GM18519 (cell line): ENCODE results near the gene TPBGL.

Experiments
- ATAC-seq: cut with Tn5 transposase; IDR thresholded peaks from one replicate; pipeline ENCODE4 v1.9.1; 2021; ENCODE audit warnings: mild to moderate bottlenecking, moderate library complexity; ENCODE audit not compliant: unreplicated experiment, low FRiP score

TPBGL gene, protein sequence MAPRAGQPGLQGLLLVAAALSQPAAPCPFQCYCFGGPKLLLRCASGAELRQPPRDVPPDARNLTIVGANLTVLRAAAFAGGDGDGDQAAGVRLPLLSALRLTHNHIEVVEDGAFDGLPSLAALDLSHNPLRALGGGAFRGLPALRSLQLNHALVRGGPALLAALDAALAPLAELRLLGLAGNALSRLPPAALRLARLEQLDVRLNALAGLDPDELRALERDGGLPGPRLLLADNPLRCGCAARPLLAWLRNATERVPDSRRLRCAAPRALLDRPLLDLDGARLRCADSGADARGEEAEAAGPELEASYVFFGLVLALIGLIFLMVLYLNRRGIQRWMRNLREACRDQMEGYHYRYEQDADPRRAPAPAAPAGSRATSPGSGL

DNA sequence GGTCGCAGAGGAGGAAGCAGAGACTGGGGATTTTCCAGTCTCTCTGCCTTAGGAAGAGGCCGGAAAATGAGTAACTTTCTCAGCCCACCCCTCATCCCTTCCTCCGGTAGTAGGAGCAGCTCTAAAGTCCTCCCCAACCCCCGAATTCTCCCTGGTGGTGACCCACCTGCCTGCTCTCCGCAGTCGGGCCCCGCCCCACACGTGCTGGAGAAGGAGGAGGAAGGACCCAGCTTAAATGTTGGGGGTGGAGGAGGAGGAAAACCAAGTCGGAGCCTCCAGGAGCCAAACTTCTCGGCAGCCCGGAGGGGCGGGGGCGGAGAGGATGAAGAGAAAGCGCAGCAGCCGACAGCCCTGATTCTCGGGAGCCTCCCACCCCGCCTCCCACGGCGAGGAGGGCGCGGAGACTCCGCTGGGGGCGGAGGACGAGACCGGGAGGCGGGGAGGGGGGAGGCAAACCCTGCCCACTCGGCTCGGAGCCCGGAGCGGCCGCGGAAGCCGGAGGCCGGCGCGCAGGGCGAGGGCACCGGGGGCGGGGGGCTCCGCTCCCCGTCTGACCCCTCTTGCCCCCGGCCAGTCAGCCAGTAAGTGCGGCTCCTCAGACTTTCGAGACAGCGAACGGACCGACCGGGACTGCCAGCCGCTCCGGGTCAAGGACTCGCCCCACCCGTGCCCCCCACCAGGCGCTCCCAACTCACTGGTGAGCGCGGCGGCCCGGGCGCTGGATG is at the start of gene TPBGL:
TPBGL (plus strand) TSS at position 464 of the 725 bp plus-strand sequence. CDS start 276 bp downstream, outside the sequence.
- ATAC-seq = no peak

DNA sequence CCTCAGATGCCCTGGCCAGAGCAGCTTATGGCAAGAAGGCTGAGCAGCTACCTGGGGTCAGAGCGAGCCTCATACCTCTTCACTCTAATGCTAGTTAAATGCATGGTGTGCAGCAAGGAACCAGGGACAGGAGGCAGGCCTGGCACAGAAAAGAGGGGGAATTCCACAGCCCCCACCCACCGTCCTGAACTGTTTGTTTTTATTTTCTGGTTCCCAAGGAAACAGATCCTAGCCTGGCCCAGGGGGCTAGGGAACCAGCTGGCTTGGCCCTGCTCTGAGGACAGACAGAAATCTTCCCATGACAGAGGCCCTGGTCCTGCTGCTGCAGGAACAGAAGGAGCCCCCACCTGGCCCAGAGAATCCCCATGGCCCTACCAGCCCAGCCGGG is 49.2 kb upstream of the TPBGL start:
- ATAC-seq = no peak

DNA sequence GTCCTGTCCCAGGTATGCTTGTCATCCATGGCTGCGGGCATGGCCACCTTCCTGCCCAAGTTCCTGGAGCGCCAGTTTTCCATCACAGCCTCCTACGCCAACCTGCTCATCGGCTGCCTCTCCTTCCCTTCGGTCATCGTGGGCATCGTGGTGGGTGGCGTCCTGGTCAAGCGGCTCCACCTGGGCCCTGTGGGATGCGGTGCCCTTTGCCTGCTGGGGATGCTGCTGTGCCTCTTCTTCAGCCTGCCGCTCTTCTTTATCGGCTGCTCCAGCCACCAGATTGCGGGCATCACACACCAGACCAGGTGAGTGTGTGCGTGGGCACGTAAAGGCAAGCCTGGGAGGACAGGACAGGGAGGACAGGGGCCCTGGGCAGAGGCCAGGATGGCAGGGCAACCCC is 47.3 kb upstream of the TPBGL start:
- no peak for ATAC-seq

DNA sequence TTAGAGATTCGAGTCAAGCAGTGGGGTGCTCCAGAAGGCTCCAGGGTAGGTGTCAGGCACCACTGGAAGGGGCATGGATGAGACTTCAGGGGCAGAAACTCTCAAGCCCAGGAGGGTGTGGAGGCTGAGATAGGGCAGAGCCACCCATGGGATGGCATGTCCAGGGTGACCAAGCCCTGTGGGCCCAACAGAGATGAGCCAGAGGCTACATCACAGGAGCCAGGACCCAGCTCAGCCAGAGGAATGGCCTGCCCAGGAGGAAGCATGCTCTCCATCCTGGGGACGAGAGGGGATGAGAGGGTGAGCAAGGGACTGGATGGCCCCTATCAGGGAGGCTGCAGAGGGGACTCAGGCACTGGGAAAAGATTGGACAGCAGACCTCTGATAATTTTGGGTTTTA is 46.9 kb upstream of the TPBGL start:
- ATAC-seq = no peak

DNA sequence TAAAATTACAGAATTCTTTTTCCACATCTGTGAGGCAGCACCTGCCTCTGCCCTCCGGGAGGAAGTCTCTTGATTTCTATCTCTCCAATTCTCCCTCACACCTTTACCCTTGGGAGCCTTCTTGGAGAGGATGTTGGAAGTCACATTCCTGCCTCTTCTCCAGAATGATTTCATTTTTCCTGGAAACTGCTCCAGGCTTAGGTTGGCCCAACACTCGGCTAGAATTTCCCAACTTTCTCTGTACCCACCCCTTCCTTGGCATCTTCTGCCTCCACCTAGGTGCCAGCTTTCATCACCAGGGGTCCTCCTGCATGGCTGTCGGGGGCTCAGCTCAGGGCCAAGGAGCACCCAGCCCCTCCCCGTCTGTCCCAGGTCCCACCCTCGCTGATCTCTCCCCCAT is 46.4 kb upstream of the TPBGL start:
- no peak for ATAC-seq

DNA sequence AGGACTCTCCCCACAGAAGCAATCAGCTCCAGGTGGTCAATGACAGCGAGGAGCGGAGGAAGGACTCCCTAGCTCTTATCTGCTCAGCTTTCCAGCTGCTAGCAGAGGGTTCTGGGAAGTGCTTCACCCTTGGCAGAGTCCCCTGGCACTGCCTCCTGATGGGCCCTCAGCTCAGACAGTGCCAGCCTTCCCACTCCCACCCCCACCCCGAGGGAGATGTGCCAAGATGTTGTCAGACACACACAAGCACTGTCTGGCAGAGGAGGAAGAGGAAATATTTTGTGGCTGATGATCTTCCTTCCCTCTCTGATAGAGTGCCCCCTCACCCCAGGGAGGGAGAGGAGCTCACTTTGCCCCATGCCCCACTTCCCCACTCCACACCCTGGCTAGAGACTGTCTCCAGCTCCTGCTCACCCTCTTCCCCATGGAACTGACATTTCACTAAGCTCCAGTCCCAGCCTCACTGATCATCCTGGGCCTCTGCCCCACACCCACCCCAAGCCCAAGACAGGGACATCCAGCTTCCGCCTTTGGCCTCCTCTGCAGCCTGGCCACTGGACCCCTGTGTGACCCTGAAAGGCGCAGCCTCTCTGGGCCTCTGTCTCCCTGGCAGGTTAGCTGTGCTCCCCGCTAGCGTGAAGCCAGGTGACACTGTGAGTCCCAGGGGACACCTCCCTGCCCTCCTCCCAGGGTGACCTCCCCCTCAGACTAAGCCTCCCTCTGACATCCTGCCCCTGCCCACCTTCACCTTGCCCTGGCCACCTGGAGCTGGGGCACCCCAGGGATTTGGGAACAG is 45.2 kb upstream of the TPBGL start:
- ATAC-seq = no peak

DNA sequence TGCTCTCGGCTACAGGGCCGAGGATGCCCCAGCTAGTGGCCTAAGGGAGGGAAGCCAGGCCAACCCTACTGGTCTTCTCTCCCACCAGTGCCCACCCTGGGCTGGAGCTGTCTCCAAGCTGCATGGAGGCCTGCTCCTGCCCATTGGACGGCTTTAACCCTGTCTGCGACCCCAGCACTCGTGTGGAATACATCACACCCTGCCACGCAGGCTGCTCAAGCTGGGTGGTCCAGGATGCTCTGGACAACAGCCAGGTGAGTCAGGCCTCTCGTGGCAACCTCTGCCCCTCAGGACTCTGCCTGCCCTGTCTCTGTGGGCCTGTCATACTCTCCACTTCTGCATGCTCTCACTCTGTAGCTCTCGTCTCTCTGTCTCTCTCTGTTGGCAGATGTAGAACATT is 44.1 kb upstream of the TPBGL start:
- no peak for ATAC-seq

DNA sequence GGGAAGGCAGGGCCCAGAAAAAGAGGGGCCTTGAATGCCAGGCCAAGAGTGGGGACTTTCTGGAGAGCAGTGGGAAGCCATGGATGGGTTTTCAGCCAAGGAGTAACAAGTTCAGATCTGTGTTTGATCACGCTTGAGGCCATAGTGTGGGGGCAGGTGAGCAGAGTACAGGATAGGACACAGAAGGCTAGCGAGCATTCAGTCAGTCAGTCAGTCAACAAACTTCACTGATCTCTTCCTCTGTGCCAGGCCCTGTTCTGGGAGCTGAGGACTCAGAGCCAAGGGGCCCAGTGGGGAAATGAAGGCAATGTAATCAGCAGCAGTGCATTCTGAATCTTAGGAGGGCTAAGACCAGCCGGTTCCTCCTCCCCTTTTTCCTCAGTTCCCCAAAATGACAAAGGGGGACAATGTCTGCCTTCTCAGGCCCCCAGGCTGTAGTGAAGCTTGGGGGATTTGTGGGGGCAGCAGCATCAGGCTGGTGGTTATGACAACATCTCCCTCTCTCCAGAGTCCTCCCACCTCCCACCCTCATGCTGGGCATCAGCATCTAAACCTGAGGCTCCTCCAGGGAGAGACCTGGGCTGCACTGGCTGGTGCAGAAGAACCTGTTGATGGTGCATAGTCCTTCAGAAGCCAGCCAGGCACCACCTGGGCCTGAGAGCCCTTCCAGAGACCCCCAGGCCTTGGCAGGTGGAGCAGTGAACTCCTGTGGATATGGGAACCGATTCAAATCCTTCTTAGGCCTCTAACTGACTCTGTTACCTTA is 42.9 kb upstream of the TPBGL start:
- no peak for ATAC-seq

DNA sequence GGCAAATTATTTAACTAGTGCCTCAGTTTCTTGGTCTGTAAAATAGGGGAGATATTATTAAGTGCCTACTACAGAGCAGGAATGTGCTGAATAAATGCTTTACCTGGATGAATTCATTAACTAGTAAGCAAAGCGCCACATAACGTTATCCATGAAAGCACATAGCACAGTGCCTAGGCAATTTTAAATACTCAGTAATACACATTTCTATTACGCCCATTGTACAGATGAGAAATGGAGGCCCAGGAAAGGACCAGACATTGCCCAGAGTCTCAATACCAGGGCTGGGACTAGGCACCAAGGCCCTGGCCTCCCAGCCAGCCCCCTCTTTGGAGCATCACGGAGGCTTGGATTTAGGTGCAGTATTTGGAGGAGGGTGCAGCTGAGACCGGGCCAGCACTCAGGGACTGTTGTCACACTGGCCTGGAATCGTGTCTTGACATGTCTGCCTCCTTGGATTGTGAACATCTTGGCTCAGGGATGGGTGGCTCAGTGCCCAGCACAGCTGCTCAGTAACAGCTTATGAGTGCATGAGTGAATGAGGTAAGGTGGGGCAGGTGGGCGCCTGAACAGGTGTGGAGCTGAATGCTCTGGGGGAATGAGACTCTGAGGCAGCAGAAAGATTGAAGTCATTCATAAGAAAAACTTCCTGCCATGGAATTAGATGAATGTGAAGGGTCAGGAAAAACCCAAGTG is 42.1 kb upstream of the TPBGL start:
- no peak for ATAC-seq

DNA sequence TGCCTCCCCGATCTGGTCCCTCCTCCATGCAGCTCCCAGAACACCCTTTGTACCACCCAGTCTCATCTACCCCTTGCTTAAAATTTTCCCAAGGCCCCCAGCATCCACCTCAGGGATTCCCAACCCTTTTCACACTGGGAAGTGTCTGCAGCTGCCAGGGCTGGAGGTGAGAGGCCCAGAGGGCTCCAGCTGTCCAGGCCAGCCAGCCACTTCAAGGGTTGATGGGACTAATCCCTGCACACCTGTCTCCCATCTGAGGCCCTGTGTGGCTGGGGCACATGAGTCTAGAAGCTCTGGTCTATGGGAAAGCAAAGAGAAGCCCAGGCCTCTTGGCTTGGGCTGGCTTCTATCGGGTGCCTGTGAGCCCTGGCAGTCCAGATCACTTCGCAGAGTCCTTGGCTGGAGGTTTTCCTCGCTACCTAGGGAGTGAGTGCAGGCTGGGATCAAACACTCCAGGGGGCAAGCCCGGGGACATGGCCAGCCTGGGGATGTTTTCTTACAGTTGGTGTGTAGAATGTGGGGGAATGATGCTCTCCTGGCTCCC is 41.1 kb upstream of the TPBGL start:
- ATAC-seq = no peak

DNA sequence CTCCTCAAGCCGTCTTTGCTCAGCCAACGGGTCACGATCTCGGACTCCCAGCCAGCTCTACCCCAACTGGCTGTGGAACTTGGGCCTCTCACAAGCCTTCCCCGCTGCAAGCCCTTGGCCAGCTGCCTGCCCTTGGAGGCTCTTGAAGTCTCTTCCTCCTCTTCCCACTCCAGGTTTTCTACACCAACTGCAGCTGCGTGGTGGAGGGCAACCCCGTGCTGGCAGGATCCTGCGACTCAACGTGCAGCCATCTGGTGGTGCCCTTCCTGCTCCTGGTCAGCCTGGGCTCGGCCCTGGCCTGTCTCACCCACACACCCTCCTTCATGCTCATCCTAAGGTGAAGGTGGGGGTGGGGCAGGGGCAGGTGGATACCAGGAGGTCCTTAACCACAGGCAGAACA is 40.5 kb upstream of the TPBGL start:
- no peak for ATAC-seq

DNA sequence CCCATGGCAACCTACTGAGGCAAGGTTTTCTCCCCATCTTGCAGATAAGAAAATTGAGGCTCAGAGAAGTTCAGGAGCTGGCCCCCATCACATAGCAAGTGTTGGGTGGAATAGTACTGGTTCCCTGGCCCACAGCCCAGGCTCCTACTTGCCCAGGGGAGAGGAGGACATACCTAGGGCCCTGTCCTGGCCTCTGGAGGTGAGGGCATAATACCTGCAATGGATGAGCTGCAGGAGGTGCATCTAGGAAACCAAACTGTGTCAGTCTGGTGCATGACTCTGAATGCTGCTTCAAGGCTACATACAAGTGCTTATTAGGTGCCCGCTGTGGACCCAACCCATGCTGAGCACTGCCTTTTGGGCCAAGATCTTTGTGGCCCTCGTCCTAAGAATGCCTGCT is 40.0 kb upstream of the TPBGL start:
- ATAC-seq = no peak

DNA sequence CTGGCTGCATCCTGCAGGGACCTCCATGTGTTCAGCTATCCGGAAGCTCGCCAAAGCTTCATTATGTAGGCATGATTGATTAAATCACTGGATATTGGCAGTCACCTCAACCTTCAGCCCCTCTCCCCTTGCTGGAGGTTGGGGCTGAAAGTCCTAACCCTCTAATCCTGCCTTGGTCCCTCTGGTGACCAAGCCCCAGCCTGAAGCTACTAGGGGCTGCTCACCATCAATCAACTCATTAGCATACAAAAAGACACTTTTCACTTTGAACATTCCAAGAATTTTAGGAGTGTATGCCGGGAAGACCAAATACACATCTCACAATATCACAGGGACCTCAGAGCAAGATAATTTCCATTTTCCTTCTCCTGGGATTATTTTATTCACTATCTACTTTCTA is 38.8 kb upstream of the TPBGL start:
- ATAC-seq = no peak

DNA sequence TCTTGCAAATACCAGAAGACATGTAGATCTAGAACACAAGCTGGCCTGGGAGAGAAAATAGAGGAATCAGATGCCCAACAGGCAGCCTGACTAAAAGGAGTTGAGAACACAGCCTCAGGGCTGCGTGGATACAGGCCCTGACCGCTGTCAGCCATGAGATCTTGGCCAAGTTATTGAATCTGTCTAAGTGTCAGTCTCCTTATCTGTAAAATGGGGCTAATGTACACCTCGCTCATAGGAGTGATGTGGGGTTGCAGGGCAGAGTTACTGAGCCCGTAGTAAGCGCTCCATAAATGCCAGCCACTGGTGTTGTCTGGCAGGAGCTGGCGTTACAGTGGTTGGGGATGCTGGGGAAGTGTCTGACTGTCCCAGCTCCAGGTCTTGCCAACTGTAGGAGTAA is 38.4 kb upstream of the TPBGL start:
- no peak for ATAC-seq

DNA sequence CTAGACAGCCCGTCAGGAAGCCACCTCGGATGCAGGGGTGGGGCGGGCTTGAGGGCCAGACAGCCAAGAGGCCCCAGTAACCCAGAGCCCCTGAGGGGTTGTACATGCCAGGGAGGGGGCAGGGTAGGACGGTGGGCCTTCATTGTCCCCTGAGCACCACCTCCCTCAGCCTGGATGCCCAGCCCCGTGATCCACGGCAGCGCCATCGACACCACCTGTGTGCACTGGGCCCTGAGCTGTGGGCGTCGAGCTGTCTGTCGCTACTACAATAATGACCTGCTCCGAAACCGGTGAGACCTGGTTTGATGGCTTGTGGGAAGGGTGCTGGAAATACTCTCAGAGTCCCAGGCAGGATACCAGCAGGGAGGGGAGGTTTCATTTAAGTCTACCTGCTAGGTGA is 37.4 kb upstream of the TPBGL start:
- ATAC-seq = no peak

DNA sequence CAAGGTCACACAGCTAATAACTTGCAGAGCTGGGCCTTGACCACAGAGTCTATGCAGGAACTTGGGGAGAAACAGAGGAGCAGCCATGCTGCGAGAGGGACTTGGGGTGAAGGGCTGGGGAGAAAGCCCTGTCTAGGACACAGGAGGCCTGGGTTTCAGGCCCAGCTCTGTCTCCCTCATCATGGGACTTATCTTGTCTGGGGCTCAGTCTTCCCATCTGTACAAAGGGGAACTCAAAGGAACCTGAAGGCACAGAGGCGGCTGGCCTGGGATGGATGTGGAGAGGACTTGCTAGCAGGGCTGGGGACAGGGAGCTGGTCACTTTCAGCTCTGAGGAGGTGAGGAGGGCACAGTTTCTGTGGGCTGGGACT is 36.9 kb upstream of the TPBGL start:
- no peak for ATAC-seq

DNA sequence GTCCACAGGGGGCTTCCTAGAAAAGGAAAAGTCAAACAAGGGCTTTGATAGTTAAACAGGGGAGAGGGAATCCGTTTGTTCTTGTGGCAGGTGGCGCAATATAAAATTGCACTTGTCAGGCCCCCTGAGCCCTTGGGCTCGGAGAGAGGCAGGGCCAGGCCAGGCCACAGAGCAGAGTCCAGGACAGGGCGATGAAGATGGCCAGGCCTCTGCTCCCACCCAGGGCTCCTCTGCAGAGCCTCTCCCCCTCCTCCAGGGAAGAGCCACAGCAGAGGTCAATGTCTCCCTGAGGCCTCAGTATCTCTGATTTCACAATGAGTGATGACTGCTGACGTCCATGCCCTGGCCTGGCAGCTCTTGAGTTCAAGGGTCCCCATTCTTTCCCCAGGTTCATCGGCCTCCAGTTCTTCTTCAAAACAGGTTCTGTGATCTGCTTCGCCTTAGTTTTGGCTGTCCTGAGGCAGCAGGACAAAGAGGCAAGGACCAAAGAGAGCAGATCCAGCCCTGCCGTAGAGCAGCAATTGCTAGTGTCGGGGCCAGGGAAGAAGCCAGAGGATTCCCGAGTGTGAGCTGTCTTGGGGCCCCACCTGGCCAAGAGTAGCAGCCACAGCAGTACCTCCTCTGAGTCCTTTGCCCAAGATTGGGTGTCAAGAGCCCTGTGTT is 36.4 kb upstream of the TPBGL start:
- no peak for ATAC-seq

DNA sequence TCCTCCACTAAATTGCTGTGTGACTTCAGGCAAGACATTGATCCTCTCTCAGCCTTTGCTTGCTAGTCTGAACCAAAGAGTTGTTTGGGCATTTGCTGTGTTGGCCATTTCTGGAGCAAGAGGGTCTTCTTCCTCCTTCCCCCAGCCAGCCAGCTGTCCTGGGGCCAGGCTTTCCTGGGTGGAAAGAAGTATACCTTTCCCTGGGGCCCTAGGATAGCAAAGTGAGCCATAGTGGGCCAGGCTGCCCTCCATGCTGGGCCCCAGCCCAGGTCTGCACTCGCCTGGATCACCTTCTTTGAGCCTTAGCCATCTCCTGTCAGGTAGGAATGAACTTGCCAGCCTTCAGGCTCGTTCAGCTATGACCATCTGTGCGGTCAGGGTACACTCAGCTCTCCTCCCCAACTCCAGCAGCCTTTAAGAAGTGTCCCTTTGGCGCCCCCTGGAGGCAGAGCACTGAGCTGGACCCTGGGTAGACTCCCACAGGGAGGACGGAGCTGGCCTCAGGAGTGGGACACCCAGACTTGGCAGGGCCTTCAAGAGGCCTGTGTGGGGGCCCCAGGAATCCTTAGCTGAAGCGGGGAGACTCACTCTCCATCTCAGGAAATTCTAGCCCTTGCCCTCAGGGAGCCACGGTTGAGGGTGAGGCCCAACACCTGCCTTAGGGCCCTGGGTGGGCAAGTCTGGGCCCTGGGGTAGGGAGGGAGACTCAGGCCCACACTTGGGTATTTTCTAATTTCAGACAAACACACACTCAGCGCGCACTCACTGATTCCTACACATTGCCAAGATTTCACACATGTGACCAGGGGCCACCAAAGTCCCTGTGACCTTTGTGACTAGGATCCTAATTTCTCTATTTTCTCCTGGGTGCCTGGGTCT is 35.6 kb upstream of the TPBGL start:
- no peak for ATAC-seq
